SJCRH30 (cell line): Measurements from ENCODE around the gene CEMIP. TPM values are rescaled to one million over a fixed set of nuclear protein-coding genes. Genes with fewer than 3 reads are reported as not detected.

Experiments used
- DNase-seq, 2 experiments: peaks; one replicate each; pipeline ENCODE4 v3.0.0-alpha.2; 2015 to 2020
- H3K27ac ChIP-seq: fragments of 250-450 bp; sonication (Bioruptor Pico); 2 replicates; pipeline ENCODE4 v1.5.1; 2020; ENCODE audit warnings: mild to moderate bottlenecking, moderate library complexity
- H3K27me3 ChIP-seq: fragments of 250-450 bp; sonication (Bioruptor Pico); 2 replicates; pipeline ENCODE4 v1.5.1; 2020; ENCODE audit warnings: mild to moderate bottlenecking, moderate library complexity
- H3K36me3 ChIP-seq: fragments of 250-450 bp; sonication (Bioruptor Pico); 2 replicates; pipeline ENCODE4 v1.5.1; 2020; ENCODE audit warnings: mild to moderate bottlenecking, moderate library complexity
- H3K4me1 ChIP-seq: fragments of 250-450 bp; sonication (Bioruptor Pico); 2 replicates; pipeline ENCODE4 v1.5.1; 2020; ENCODE audit warnings: mild to moderate bottlenecking, moderate library complexity
- H3K4me3 ChIP-seq: fragments of 250-450 bp; sonication (Bioruptor Pico); 2 replicates; pipeline ENCODE4 v1.5.1; 2020; ENCODE audit warnings: mild to moderate bottlenecking, moderate library complexity
- H3K9me3 ChIP-seq: fragments of 250-450 bp; sonication (Bioruptor Pico); replicated peaks from 2 replicates; pipeline ENCODE4 v1.5.1; 2020; ENCODE audit warnings: mild to moderate bottlenecking, moderate library complexity
- total RNA-seq: library from RNA; depleted of rRNA; stranded (reverse); fragments of >200 nt; shearing (Covaris generic); gene quantifications from 2 replicates; pipeline ENCODE4 v1.2.3, GENCODE V29; 2014

Gene CEMIP
- total RNA-seq, 1 experiment from 2014 or later: 0.20 TPM

DNA sequence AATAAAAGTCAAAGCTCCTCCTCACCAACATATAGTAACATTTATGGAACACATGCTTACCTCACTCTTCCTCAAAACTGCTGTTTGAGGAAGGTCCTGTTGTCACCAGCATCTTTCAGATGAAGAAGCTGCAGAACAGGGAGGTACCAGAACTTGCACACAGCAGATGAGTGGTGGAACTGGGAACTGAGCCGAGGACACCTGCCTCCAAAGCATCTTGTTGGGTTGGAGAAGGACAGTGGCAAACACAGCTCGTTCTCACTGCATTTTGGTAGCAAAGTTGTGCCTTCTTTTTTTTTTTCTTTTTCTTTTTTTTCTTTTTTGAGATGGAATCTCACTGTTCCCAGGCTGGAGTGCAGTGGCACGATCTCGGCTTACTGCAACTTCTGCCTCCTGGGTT is 76.0 kb downstream of the CEMIP start:
- no peaks in the 10 kb centered on the region for H3K36me3 ChIP-seq
- peaks cover 8% of the 10 kb centered on the region for H3K27me3 ChIP-seq
- H3K4me3 ChIP-seq: no peak overlapping the region
- H3K9me3 ChIP-seq: no peaks in the 10 kb centered on the region
- H3K4me1 ChIP-seq: no peaks in the 10 kb centered on the region
- H3K27ac ChIP-seq: no peak overlapping the region
- no peak for DNase-seq

DNA sequence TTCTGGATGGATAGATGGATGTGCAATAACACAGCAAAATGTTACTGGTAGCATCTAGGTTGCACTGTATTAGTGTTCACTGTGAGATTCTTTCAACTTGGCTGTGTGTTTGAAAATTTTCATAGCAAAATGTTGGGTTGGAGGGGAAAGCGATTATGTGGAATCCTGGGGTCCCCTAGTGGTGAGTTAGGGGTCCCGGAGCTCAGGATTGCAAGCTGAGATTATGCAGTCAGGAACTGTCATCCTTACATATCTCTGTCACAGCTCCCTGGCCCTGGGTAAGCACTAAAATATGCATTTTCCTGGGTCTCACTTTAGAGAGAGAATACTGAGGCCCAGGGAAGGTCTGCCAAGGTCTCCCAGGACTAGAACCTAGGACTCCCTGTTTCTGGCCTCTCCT is 77.2 kb downstream of the CEMIP start:
- no peaks in the 10 kb centered on the region for H3K9me3 ChIP-seq
- H3K36me3 ChIP-seq: no peaks in the 10 kb centered on the region
- no peak overlapping the region for H3K27ac ChIP-seq
- no peaks in the 10 kb centered on the region for H3K4me1 ChIP-seq
- H3K27me3 ChIP-seq: peaks cover 8% of the 10 kb centered on the region
- H3K4me3 ChIP-seq: no peak overlapping the region
- DNase-seq: peak in 1 of 2 experiments; percentile 42

DNA sequence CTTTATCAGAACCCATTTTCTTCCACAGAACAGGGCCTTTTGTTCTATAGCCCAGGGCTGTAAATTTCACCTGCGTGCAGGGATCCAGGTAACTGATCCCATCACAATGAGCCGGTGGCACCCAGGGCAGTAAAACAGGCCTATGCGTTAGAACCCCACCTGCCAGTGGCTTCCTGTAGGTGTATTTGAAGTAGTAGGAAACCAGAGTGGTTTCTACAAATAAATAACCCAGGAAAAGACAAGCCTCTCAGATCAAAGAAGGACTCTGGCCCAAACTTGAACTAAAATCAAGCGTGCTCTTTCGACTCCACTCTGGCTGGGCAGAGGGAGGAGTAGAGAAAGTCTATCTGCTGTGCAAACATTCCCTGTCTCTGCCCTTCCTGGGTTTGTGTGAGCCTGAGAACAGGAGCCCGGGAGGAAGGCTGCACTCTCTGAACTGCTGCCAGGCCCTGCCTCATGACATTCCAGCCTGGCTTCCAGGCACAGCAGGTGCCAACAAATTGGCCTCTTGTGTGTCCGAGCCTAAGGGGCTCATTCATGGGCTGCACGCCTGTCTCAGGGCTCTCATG is 77.7 kb downstream of the CEMIP start:
- H3K27me3 ChIP-seq: peaks cover 10% of the 10 kb centered on the region
- no peak overlapping the region for H3K4me3 ChIP-seq
- no peaks in the 10 kb centered on the region for H3K36me3 ChIP-seq
- peak; percentile 26 to 43 for DNase-seq
- H3K4me1 ChIP-seq: no peaks in the 10 kb centered on the region
- no peaks in the 10 kb centered on the region for H3K9me3 ChIP-seq
- no peak overlapping the region for H3K27ac ChIP-seq

DNA sequence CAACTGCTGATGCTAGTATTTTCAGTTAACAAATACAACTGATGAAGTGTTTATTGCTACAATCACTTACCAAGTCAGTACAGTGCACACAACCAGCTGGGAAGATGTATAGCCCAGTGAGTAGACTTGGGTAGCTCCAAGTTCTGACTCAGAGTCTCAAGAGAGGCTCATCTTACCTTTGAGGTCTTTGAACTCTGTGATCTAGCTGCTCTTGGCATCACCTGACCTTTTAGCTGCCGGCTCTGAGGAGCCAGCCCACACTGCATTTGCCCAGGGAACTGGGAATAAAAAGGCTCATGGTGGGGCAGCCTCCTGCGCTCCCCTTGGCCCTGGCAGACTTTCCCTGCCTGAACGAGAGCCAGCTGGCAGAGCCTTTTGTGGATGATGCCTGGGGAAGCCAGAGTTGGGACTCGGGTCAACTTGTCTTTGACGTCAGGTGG is 82.6 kb downstream of the CEMIP start:
- DNase-seq: no peak
- Histone ChIP-seq H3K27ac (no peak overlapping the region), H3K27me3 (peaks cover 10% of the 10 kb centered on the region), H3K36me3 (no peaks in the 10 kb centered on the region), H3K4me3 (no peak overlapping the region), H3K4me1 (no peaks in the 10 kb centered on the region), H3K9me3 (no peaks in the 10 kb centered on the region)

DNA sequence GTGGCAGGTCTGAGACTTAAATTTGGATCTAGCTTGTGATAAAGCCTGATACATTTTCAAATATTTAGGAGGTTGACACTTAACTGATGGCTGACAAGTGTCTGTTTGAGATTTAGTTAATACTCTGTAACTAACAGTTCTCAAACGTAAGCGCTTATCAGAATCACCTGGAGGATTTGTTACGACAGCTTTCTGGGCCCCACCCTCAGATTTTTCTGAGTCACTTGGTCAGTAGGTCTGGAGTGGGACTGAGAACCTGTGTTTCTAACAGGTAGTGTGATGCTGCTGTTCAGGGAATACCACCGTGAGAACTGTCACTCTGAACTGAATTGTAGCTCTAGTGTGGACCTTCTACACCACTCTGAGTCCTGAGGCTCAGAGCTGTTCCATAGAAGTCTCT is 85.5 kb downstream of the CEMIP start:
- DNase-seq: no peak
- Histone ChIP-seq H3K36me3 (no peaks in the 10 kb centered on the region), H3K27me3 (peaks cover 10% of the 10 kb centered on the region), H3K4me3 (no peak overlapping the region), H3K4me1 (no peaks in the 10 kb centered on the region), H3K27ac (no peak overlapping the region), H3K9me3 (no peaks in the 10 kb centered on the region)

DNA sequence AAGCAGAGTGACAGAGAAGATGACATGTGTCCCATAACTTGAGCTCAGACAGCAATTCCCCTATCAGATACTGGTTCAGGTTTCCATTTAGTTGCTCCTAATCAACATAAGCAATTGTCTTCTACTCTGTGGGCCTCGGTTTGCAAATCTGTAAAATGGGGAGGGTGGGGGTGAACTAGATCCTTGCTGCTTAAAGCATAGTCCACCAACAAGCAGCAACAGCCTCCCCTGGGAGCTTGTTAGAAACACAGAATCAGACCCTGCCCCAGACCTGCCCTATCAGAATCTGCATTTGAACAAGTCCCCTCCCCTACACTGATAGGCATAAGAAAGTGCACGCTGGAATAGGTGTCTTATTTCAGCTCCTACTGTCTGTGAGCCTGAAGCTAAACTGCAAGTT is 87.8 kb downstream of the CEMIP start:
- H3K27me3 ChIP-seq: peaks cover 8% of the 10 kb centered on the region
- no peaks in the 10 kb centered on the region for H3K36me3 ChIP-seq
- H3K4me1 ChIP-seq: peaks cover 4% of the 10 kb centered on the region; the same call in 1 of the 2 replicates
- no peak overlapping the region for H3K27ac ChIP-seq
- DNase-seq: no peak
- no peaks in the 10 kb centered on the region for H3K9me3 ChIP-seq
- H3K4me3 ChIP-seq: no peak overlapping the region

DNA sequence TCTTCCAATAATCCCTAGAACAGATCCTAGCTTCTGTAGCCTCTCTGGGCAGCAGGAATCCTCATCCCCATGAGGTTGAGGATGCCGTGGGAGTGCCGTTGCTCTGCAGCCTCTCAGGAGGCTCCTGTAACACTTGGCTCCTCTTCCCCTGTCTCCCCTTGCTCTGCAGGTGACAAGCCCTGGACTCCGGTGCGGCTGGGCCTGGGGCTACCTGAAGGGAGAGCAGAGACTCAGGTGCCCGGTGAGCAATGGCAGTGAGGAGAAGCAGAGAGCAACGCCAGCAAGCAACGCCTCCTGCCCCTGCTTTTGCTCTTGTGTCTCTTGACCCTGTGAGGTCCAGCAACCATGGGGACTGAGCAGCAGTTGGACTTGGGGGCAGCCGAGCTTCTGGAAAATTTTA is 91.2 kb downstream of the CEMIP start:
- H3K4me1 ChIP-seq: peaks cover 4% of the 10 kb centered on the region; the same call in 1 of the 2 replicates
- no peak overlapping the region for H3K27ac ChIP-seq
- no peak for DNase-seq
- no peak overlapping the region for H3K4me3 ChIP-seq
- no peaks in the 10 kb centered on the region for H3K9me3 ChIP-seq
- no peaks in the 10 kb centered on the region for H3K36me3 ChIP-seq
- no peaks in the 10 kb centered on the region for H3K27me3 ChIP-seq

DNA sequence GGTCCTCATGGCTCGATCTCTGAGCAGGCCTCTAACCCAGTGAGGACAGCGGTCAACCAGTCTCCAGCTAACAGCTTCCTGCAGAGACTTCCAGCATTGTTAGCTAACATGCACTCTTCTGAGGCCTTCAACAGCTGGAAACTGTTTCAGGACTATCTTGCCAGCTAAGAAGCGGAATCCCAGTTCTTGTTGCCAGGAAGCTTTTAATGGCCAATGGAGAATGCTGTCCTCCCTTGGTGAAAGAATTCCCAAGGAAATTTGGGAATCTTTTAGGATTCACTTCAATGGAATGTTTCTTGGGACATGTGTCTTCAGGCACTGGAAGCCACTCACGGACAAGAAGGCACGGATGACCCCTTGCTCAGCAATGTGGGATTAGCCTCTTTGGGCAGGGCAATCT is 91.7 kb downstream of the CEMIP start:
- Histone ChIP-seq H3K27me3 (no peaks in the 10 kb centered on the region), H3K4me3 (no peak overlapping the region), H3K4me1 (peaks cover 4% of the 10 kb centered on the region; the same call in 1 of the 2 replicates), H3K27ac (no peak overlapping the region), H3K36me3 (no peaks in the 10 kb centered on the region), H3K9me3 (no peaks in the 10 kb centered on the region)
- peak in 1 of 2 experiments; percentile 11 for DNase-seq

DNA sequence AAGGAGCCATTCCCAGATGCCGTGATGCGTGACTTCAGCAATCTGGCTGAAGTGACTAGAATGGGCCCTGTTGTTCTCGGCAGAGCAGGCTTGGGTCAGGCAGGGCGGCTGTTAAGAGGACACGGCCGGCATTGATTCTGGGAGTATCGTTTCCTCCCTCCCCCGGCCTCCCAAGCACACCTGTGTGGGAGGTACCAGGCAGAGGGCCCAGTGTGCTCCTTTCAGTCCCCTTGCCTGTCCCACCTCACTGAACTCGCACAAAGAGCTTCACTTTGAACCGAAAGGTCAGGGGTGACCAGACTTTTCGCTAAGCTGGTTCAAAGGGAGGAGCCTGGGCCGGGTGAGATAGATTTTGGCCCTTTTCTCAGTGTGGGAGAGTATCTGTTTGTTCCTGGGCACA is 92.7 kb downstream of the CEMIP start:
- DNase-seq: no peak
- Histone ChIP-seq H3K4me1 (peaks cover 4% of the 10 kb centered on the region; the same call in 1 of the 2 replicates), H3K27ac (no peak overlapping the region), H3K9me3 (no peaks in the 10 kb centered on the region), H3K36me3 (no peaks in the 10 kb centered on the region), H3K4me3 (no peak overlapping the region), H3K27me3 (no peaks in the 10 kb centered on the region)

DNA sequence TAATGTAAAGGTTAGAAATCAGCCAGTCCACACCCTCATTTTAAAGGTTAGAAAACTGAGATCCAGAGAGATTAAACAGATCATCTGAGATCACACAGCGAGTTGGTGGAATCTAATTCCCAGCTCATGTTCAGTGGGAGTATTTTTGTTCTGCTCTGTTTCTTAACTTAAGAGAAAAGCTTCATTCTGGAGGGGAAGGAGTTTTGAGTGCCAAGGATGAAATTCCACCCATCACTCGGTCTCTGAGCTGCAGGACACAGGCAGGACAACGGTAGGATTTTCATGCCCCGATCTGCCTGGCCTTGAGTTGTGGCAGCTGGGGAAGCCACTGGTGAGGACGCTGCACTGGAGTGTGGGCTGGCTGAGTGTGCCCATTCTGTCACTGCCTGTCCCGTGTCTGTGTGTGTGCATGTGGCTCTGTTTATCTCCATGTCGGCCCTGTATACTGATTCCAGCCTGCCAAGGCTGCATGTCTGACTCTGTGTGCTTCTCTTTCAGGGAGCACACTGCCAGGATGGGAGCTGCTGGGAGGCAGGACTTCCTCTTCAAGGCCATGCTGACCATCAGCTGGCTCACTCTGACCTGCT is 94.3 kb downstream of the CEMIP start:
- H3K27ac ChIP-seq: no peak overlapping the region
- no peak for DNase-seq
- H3K36me3 ChIP-seq: no peaks in the 10 kb centered on the region
- no peak overlapping the region for H3K4me3 ChIP-seq
- H3K27me3 ChIP-seq: no peaks in the 10 kb centered on the region
- peaks cover 4% of the 10 kb centered on the region; the same call in 1 of the 2 replicates for H3K4me1 ChIP-seq
- no peaks in the 10 kb centered on the region for H3K9me3 ChIP-seq

DNA sequence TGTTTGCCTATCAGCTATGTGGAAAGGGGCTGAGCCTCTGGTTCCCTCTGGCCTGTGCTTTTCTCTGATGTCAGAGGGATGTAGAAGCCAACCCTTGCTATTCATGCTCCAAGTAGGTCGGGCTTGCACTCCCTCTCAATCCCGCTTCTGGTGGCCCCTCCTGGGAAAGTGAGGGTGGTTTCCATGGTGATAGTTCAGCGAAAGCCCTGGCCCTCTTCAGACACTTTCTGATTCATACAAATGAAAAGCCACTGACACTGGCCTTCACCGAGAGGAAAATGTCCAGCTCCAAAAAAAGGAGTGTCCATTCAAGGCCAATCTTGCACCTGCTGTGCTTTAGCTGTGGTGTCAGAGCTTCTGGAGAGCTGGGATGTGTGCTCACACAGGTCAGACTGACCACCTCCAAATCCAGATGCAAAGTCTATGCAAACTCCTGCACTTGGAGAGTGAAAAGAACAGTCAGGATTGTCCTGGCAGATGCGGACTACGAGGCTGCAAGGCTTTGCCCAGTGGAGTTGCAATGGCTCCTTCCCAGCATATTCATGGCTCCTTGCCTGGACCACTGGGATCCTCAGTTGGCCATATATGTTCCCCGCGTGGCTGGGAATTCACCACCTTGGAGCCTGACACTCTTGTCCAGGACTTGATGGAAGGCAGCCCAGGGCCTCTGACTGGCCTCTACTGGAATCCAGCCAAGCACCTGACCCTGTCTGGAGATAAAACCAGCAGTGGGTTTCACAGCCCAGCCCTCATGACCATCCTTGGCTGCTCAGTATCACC is 96.6 kb downstream of the CEMIP start:
- no peak for DNase-seq
- Histone ChIP-seq H3K4me1 (peaks cover 4% of the 10 kb centered on the region; the same call in 1 of the 2 replicates), H3K36me3 (no peaks in the 10 kb centered on the region), H3K4me3 (no peak overlapping the region), H3K27ac (no peak overlapping the region), H3K27me3 (peaks cover 3% of the 10 kb centered on the region; the same call in 1 of the 2 replicates), H3K9me3 (no peaks in the 10 kb centered on the region)

DNA sequence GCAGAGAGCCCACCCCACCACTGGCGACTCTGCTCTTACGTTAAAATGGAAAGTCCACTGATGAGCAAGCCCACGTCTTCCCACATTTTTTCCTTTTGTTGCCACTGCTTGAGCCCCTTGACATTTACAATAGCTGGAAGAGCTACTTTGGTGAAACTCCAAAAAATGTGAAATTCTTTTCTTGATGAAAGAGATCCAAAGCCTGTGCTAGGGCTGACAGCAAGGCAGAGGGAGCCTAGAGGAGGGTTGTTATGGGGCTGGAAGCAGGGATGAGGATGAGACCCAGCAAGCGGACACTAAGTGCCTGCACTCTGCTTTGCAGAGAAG is 97.1 kb downstream of the CEMIP start:
- DNase-seq: no peak
- Histone ChIP-seq H3K27ac (no peak overlapping the region), H3K36me3 (no peaks in the 10 kb centered on the region), H3K4me3 (no peak overlapping the region), H3K27me3 (peaks cover 8% of the 10 kb centered on the region; the same call in 1 of the 2 replicates), H3K4me1 (peaks cover under 1% of the 10 kb centered on the region; the same call in 1 of the 2 replicates), H3K9me3 (no peaks in the 10 kb centered on the region)

DNA sequence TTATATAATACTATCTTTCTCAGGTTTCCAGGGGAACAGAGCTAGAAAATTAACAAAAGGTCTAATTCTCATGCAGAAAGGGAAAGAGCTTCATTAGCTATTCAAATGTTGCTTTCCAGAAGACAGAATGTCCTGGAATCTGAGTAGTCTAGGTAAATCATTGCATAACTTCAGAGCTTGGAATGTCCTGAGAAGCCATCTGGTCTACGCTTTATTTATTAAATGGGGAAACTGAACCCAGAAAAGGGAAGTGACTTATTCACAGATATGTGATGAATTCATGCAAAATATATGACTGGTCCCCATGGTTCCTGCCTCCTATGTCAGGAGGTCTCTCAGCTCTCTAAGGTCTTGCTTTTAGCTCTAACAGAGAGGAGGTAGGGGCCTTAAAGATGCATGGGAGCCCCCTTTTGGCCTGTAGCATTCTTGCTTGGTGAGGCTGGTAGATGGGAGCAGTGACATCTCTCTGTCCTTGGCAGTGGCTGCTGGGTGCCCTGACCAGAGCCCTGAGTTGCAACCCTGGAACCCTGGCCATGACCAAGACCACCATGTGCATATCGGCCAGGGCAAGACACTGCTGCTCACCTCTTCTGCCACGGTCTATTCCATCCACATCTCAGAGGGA is 99.2 kb downstream of the CEMIP start:
- no peak overlapping the region for H3K27ac ChIP-seq
- no peak for DNase-seq
- no peaks in the 10 kb centered on the region for H3K36me3 ChIP-seq
- peaks cover 14% of the 10 kb centered on the region; the same call in 1 of the 2 replicates for H3K27me3 ChIP-seq
- H3K9me3 ChIP-seq: no peaks in the 10 kb centered on the region
- no peak overlapping the region for H3K4me3 ChIP-seq
- H3K4me1 ChIP-seq: no peaks in the 10 kb centered on the region

DNA sequence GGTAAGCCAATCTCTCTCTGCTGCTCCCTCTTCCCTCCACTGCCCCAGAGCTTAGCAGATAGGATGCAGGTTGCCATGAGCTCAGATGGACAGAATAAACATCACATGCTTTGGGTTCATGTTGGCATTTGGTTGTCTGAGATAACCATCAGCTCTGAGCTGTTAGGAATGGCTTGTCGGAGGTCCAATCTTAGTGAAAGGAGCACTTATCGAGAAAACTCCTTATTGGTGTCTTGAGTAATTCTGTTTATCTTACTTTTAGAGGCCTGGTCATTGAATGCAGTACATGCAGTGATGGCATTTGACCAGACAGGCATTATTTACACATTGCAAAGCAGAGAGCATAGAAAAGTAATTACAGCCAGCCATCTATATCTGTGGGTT is 99.7 kb downstream of the CEMIP start:
- no peaks in the 10 kb centered on the region for H3K36me3 ChIP-seq
- peaks cover 14% of the 10 kb centered on the region; the same call in 1 of the 2 replicates for H3K27me3 ChIP-seq
- H3K4me3 ChIP-seq: no peak overlapping the region
- no peak for DNase-seq
- no peaks in the 10 kb centered on the region for H3K9me3 ChIP-seq
- H3K4me1 ChIP-seq: no peaks in the 10 kb centered on the region
- no peak overlapping the region for H3K27ac ChIP-seq

DNA sequence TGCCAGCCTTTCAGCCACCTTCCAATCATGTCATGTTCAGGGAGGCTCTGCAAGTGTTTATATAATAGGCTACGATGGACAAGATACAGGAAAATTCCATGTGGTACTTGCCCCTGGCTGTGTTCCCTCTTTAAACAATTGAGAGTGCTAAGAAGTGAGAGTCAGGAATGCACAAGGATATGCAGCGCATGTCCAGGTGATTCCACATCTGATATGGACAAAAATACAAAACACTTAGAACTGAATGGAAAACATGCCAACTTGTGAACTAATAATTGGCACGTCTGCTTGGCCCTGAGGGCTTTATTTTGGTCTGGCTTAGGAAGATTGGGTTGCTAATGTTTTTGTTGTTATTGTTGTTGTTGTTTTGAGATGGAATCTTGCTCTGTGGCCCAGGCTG is 100.9 kb downstream of the CEMIP start:
- Histone ChIP-seq H3K36me3 (no peaks in the 10 kb centered on the region), H3K4me3 (no peak overlapping the region), H3K27me3 (peaks cover 14% of the 10 kb centered on the region; the same call in 1 of the 2 replicates), H3K27ac (no peak overlapping the region), H3K4me1 (no peaks in the 10 kb centered on the region), H3K9me3 (no peaks in the 10 kb centered on the region)
- no peak for DNase-seq
